Measurements from ENCODE around the gene CDC25A.
"Not testable (repeated sequence)": the region's sequence is repeated elsewhere in the genome, so short reads cannot be mapped to it uniquely, and the experiment has no call there.

Gene CDC25A

GRCh38 chr3:48188266-48189201 lies at the start of gene CDC25A:
Gene CDC25A, minus strand, starts transcription at chr3:48188417. Its CDS starts 470 bp downstream, at chr3:48187947.
- DNase-seq, result peak; percentile 99

GRCh38 chr3:48236531-48236930 lies 48.3 kb upstream of the CDC25A start:
- DNase-seq, result no peak

DNA sequence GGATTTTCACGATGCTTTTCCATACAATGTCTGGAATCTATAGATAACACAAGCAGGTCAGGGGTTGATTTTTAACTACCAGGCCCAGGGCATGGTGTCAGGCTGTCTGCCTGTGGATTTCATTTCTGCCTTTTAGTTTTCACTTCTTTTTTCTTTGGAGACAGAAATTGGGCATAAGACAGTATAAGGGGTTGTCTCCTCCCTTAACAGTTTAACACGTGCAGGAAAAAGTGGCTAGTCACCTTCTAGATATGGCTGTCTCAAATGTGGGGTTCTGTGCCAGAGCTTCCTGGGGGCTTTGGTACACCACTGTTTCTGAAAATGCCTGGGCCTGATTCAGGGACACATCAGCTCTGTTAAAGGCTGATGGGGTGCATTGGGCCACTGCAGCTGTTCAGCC lies 45.3 kb upstream of the CDC25A start:
- DNase-seq, result no peak

DNA sequence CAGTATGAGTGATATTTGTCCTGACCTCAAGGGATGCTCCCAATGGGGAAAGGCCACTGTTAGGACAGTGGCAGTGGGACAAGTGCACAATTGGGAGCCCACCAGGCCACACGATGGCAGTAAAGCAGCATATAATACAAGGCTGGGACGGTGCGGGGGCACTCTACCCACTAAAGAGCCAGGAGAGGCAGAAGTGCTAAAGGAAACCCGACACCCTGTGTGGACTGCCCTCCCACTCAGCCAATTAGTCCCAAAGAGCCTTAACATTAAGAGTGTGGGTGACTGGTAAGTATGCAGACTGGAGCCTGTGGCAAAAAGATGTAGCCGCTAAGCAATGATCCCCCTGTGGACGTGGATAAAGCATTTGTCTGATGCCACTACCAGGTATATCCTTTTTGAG lies 44.5 kb upstream of the CDC25A start:
- peak; percentile 74 for DNase-seq

DNA sequence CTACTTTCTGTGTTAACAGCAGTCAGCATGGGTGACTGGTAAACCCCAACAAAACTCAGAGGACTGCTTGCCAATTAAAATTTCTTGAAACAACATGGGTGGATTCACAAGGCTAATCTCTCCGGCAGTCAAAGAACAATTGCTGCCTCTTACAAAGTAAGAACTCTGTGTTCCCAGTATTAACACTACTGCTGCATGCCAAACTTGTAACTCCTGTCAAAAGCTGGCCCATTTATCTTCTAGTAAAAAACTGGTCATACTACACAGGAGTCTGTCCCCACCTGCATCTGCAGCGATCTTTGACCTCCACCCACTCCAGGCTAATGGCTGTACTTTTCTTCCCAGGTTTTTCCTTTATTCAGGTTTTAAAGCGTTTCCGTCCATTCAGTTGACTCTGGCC lies 44.0 kb upstream of the CDC25A start:
- DNase-seq, result no peak

GRCh38 chr3:48226939-48227338 lies 38.7 kb upstream of the CDC25A start:
- DNase-seq, result no peak

- DNase-seq, result no peak
These were observed 37.4 kb upstream of the CDC25A start for GRCh38 chr3:48225587-48225986.

DNA sequence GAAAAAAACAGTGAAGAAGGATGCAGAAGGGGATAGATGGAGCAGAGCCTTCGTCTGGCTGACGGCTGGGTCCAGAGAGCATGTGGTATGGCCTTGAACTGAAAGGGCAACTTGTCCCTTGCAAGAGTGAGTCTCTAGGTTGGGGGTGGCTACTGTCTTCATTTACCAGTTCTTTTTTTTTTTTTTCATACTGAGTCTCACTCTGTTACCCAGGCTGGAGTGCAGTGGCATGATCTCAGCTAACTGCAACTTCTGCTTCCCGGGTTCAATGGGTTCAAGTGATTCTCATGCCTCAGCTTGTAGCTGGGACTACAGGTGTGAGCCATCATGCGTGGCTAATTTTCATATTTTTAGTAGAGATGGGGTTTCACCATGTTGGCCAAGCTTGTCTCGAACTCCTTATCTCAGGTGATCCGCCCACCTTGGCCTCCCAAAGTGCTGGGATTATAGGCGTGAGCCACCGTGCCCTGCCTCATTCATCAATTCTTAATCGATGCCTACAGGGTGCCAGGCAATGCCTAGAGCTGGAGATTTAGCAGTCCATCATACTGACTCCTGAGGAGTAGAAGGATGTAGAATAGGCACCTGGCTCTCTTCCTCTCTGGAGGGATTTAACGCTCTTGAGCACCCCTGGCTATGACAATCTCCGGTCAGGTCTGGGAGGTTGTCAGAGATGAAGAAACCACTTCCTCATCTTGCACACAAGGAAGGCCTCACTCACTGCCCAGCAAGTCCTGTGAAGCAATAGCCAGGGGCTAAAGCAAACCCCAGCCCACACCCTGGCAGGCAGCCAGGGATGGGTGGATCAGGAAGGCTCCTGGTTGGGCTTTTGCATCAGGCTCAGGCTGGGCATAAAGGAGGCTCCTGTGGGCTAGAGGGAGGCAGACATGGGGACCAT lies 34.6 kb upstream of the CDC25A start, which contains the start of gene CAMP:
CAMP (plus strand) TSS at position 880 of the 898 bp plus-strand sequence; CDS start at position 897, 17 bp downstream.
- DNase-seq, result no peak

- DNase-seq, result no peak
These were observed 32.5 kb upstream of the CDC25A start for GRCh38 chr3:48220746-48221145.

DNA sequence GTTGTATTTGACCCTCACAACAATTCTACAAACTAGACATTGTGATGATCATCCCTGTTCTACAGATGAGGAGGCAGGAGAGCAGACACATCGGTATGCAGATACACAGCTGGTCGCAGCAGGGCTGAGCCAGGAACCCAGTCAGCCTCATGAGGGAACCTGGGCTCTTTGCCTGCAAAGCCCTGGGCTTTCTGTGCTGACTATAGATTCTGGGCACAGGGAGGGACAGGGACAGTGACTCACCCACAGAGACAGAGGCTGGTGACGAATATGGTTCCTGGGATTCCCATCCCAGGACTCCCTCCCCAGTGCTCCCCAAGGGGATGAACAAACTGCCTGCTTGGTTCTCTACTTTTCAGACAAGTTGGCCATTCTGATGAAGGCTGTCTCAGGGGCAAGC lies 31.3 kb upstream of the CDC25A start:
- no peak for DNase-seq

GRCh38 chr3:48218537-48218936 lies 30.3 kb upstream of the CDC25A start:
- DNase-seq, result no peak

GRCh38 chr3:48217449-48217848 lies 29.2 kb upstream of the CDC25A start:
- no peak for DNase-seq

DNA sequence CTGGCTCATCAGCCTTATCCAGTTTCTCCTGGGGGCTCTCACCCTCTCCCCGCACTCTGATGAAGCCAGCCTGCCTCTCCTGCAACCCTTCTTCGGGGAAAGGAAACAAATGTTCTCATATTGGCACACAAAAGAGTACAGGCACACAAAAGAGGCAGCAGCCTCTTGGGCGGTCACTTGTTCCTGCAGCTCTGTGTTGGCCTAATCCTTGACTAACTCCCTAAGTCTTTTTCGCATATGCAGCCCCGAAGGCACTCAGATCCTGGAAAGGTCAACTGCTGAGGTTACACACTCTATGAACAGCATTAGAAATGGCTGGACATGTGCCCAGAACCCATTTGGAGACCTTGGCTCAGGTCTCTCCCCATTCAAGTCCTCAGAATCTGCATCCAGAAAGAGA lies 27.7 kb upstream of the CDC25A start:
- no peak for DNase-seq

DNA sequence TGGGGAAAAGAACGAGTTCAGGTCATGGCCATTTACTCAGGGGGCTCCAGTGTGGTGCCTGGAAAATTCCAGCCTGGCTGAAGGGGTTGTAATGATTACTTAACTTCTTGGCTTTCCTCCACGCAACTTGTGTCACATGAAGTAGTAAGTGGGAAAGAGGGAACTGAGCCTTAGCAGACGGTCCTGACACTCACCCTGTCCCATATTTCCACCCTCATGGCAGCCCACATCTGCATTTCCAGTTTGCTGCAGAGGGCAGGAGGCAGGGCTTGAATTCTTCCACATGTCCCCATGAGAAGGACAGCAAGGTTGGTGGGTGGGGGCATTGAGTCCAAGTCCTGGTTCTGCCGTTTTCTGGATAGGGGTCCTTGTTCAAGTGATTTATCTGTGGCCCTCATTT lies 27.2 kb upstream of the CDC25A start:
- no peak for DNase-seq

DNA sequence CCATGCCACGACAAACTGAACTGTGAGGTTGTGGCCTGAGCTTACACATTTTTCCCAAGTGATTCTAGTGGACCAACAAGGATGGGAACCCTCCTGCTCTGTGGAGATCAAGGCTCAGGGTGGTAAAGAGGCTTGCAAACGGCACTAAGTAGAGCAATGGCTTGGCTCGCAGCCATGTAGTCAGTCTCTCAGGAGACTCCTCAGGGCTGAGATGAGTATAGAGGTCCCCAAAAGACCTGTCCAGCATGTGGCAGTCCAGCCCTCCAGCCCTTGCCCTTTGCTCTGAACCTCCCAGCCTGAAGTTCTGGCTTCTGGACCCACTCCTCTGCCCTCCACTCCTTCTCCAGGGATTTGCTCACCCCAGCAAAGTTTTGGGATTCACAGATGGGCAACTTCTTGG lies 26.8 kb upstream of the CDC25A start:
- DNase-seq, result no peak

DNA sequence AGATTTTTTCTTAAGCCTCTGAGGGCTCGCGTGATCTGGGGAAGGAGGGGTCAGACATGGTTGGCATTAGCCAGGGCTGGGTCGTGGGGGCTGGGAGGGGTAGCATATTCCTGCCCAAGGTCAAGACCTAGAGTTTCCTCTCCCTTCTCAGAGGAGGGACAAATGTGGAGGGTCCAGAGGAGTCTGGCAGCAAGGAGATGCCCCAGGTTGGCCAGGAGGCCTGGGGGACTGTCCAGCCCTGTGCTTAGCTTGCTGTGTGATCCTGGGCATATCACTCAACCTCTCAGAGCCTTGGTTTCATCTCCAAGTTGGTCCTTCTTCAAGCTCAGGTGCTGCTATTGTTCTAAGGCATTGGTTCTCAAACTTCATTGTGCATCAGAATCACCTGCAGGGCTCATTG lies 26.0 kb upstream of the CDC25A start:
- no peak for DNase-seq

DNA sequence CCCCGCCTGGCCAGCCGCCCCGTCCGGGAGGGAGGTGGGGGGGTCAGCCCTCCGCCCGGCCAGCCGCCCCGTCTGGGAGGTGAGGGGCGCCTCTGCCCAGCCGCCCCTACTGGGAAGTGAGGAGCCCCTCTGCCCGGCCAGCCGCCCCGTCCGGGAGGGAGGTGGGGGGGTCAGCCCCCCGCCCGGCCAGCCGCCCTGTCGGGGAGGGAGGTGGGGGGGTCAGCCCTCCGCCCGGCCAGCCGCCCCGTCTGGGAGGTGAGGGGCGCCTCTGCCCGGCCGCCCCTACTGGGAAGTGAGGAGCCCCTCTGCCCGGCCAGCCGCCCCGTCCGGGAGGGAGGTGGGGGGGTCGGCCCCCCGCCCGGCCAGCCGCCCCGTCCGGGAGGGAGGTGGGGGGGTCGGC lies 23.6 kb upstream of the CDC25A start:
- DNase-seq, result not testable (repeated sequence)

DNA sequence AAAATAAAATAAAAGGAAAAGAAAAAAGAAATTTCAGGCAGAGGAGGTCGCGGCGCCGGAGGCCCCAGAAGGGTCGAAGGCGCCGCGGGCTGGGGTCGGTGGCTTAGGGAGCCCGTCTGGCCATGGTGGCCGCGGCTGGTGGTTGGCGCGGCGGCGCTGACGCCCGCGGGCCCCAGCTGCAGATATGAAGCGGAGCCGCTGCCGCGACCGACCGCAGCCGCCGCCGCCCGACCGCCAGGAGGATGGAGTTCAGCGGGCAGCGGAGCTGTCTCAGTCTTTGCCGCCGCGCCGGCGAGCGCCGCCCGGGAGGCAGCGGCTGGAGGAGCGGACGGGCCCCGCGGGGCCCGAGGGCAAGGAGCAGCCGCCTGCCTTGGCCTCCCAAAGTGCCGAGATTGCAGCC lies 22.3 kb upstream of the CDC25A start:
- DNase-seq, result not testable (repeated sequence)

- no peak for DNase-seq
These were observed 21.2 kb upstream of the CDC25A start for GRCh38 chr3:48209445-48209844.

GRCh38 chr3:48208076-48208475 lies 19.9 kb upstream of the CDC25A start:
- DNase-seq, result no peak

DNA sequence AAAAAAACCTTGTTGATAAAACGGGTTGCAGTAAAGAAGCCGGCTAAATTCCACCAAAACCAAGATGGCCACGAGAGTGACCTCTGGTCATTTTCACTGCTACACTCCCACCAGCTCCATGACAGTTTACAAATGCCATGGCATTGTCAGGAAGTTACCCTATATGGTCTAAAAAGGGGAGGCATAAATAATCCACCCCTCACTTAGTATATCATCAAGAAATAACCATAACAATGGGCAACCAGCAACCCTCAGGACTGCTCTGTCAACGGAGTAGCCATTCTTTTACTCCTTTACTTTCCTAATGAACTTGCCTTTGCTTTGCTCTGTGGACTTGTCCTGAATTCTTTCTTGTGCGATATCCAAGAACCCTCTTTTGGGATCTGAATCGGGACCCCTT lies 14.4 kb upstream of the CDC25A start:
- DNase-seq, result no peak

DNA sequence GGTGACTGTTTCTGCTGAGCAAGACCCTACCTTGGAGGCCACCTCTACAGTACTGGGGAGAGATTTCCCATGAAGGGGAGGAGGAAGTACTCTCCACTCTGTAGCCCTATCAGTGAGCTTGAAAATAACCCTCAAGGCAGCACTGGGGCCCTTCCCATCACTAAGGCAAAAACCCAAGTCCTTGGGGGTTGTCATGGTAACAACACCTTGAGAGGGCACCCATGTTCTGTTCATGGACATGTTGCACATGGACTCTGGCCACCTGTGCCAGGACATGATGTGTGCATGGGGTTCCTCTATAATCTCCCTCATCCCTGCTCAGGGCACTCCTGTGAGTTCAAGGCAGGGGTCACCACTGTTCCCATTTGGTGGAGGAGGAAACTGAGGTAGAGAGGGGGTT lies 10.9 kb upstream of the CDC25A start:
- DNase-seq, result no peak

GRCh38 chr3:48196611-48197010 lies 8.4 kb upstream of the CDC25A start:
- no peak for DNase-seq
